PC-9 (cell line): Measurements from ENCODE around the gene ITGBL1. TPM values are rescaled to one million over a fixed set of nuclear protein-coding genes. Genes with fewer than 3 reads are reported as not detected.

ENCODE experiments used
- BruUV-seq: library from RNA; stranded (reverse); fragments of 400-500 nt; replicated peaks from 2 replicates; lab custom pipeline; 2021; lab: Mats Ljungman, UMichigan
- CTCF ChIA-PET: fragments of 300-600 bp; sonication (Branson Sonifier 250); formaldehyde crosslinking; loops from one replicate; lab custom pipeline; 2022; ENCODE audit warnings: antibody characterized with exemption; lab: Charles Lee
- POLR2A ChIA-PET: fragments of 300-600 bp; sonication (Branson Sonifier 250); formaldehyde crosslinking; loops from one replicate; lab custom pipeline; 2022; ENCODE audit warnings: antibody characterized with exemption; ENCODE audit not compliant: unreplicated experiment; lab: Charles Lee
- DNase-seq, 2 experiments: peaks; one replicate each; pipeline versions ENCODE4 v3.0.0 to v3.0.0-alpha.2; 2015 to 2022; ENCODE audit warnings: mixed read lengths in 1 of 2
- H2AFZ ChIP-seq: fragments of 200-600 bp; sonication (generic); 2 replicates; pipeline ENCODE4 v1.8.1; 2017; ENCODE audit warnings: antibody characterized with exemption
- H3F3A ChIP-seq: fragments of 200-600 bp; sonication (generic); 2 replicates; pipeline ENCODE4 v1.8.1; 2017; ENCODE audit warnings: antibody characterized with exemption, mild to moderate bottlenecking, low read depth; ENCODE audit not compliant: insufficient read depth
- H3K27ac ChIP-seq: fragments of 200-600 bp; sonication (generic); 2 replicates; pipeline ENCODE4 v1.6.1; 2016; ENCODE audit warnings: mixed run types
- H3K27me3 ChIP-seq: fragments of 200-600 bp; sonication (generic); 2 replicates; pipeline ENCODE4 v1.6.1; 2016; ENCODE audit warnings: low read depth, mixed run types; ENCODE audit not compliant: insufficient read depth
- H3K36me3 ChIP-seq: fragments of 200-600 bp; sonication (generic); 2 replicates; pipeline ENCODE4 v1.6.1; 2016; ENCODE audit warnings: low read depth, mixed run types
- H3K4me1 ChIP-seq: fragments of 200-600 bp; sonication (generic); replicated peaks from 2 replicates; pipeline ENCODE4 v1.6.1; 2016; ENCODE audit warnings: mixed run types; ENCODE audit not compliant: insufficient read depth
- H3K4me2 ChIP-seq: fragments of 200-600 bp; sonication (generic); 2 replicates; pipeline ENCODE4 v1.6.1; 2017; ENCODE audit warnings: mixed run types
- H3K4me3 ChIP-seq: fragments of 200-600 bp; sonication (generic); 2 replicates; pipeline ENCODE4 v1.6.1; 2016; ENCODE audit warnings: mixed run types
- H3K79me2 ChIP-seq: fragments of 200-600 bp; sonication (generic); 2 replicates; pipeline ENCODE4 v1.6.1; 2017; ENCODE audit warnings: low read depth, mixed run types
- H3K9me2 ChIP-seq: fragments of 200-600 bp; sonication (generic); 2 replicates; pipeline ENCODE4 v1.8.1; 2017; ENCODE audit warnings: mild to moderate bottlenecking; ENCODE audit not compliant: insufficient read depth
- H3K9me3 ChIP-seq: fragments of 200-600 bp; sonication (generic); 2 replicates; pipeline ENCODE4 v1.8.1; 2016; ENCODE audit warnings: low read depth; ENCODE audit not compliant: insufficient read depth
- H4K20me1 ChIP-seq: fragments of 200-600 bp; sonication (generic); 2 replicates; pipeline ENCODE4 v1.8.1; 2017; ENCODE audit not compliant: insufficient read depth
- EZH2 ChIP-seq: fragments of 200-600 bp; sonication (generic); IDR thresholded peaks from 2 replicates; pipeline ENCODE4 v1.8.0; 2017; ENCODE audit warnings: antibody characterized with exemption, low read depth
- intact Hi-C: fragments of 100-400 bp; cut with micrococcal nuclease; formaldehyde crosslinking; loops from one replicate; pipeline ENCODE4 v1.10.0; 2022; ENCODE audit not compliant: unreplicated experiment
- total RNA-seq: library from RNA; stranded (reverse); gene quantifications from 2 replicates; pipeline ENCODE4 v1.2.3, GENCODE V29; 2021
- TF ChIP-seq, protein P1 (sequence below): fragments of 200-600 bp; sonication (generic); conservative IDR thresholded peaks from 2 replicates; pipeline ENCODE4 v1.6.1; 2017; ENCODE audit warnings: mixed run types, antibody characterized with exemption, mild to moderate bottlenecking, moderate library complexity

Gene ITGBL1
- total RNA-seq, 1 experiment from 2014 or later = 52.5 TPM

DNA sequence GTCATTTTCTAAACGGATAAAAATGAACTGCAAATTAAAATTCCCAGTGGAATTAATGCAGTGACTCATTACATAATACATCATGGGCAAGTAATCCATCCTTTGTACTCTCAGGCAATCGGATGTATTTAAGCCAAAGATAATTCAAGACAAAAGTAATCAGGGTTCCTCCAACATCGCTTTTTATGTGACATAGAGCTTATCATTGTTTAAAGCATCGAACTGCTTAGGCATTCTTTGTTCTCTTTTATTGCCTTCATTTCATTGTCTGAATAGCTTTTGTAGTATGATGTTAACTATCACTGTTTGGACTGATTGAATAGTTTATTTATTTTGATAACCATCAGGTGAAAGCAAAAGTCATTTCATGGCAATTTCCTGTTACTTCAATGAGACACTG, 209.4 kb downstream of the ITGBL1 start:
- no peak overlapping the region for H3K27ac ChIP-seq
- H4K20me1 ChIP-seq = no peaks in the 10 kb centered on the region
- no peak for TF ChIP-seq EZH2
- TF ChIP-seq, protein P1, sequence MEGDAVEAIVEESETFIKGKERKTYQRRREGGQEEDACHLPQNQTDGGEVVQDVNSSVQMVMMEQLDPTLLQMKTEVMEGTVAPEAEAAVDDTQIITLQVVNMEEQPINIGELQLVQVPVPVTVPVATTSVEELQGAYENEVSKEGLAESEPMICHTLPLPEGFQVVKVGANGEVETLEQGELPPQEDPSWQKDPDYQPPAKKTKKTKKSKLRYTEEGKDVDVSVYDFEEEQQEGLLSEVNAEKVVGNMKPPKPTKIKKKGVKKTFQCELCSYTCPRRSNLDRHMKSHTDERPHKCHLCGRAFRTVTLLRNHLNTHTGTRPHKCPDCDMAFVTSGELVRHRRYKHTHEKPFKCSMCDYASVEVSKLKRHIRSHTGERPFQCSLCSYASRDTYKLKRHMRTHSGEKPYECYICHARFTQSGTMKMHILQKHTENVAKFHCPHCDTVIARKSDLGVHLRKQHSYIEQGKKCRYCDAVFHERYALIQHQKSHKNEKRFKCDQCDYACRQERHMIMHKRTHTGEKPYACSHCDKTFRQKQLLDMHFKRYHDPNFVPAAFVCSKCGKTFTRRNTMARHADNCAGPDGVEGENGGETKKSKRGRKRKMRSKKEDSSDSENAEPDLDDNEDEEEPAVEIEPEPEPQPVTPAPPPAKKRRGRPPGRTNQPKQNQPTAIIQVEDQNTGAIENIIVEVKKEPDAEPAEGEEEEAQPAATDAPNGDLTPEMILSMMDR = no peak
- H2AFZ ChIP-seq = no peak overlapping the region
- H3K9me2 ChIP-seq = no peaks in the 10 kb centered on the region
- intact Hi-C loops = no loop called here
- no peak overlapping the region for H3K4me3 ChIP-seq
- H3K9me3 ChIP-seq = no peaks in the 10 kb centered on the region
- 0 out of 2 replicates have a peak, but pooled peaks cover 3% of the 10 kb centered on the region for H3K36me3 ChIP-seq
- no peaks in the 10 kb centered on the region for H3K4me1 ChIP-seq
- DNase-seq = no peak
- H3K79me2 ChIP-seq = no peaks in the 10 kb centered on the region
- no peak overlapping the region for H3K4me2 ChIP-seq
- no peaks in the 10 kb centered on the region for H3F3A ChIP-seq
- BruUV-seq = no TSS peak
- CTCF ChIA-PET = no interaction called here
- H3K27me3 ChIP-seq = no peaks in the 10 kb centered on the region
- POLR2A ChIA-PET = no interaction called here

DNA sequence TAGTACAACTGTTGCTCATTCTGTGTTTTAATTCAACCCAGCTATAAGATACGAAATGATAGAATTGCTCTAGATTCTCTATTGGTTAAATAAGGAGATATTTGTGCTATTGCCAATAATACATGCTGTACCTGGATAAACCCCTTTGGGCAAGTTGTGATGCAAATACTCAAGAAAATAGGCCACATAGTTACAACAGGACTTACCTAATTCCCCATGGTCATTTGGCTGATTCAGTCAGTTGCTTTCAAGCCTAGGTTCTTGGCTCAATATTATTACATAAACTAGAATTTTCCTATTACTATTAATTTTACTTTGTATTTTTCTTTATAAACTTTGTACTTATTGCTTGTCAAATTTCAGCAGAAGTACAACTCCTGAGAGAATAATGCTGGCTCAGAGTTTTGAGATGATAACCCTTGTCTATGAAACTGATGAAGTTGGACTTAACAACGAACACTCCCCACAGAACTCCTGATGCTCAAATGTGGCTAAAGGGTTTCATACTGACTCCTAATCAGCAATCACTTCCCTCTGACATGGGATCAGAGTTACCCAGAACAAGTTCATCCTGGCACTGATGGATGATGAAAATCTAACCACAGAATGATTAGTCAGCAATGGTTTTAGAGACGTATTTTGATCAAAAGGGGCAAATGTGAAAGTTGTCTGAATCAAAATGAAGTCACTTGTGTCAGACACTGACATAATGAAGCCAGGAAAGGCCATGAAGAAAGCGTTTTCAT, 221.1 kb downstream of the ITGBL1 start:
- POLR2A ChIA-PET = no interaction called here
- H3K27me3 ChIP-seq = no peaks in the 10 kb centered on the region
- no peaks in the 10 kb centered on the region for H3F3A ChIP-seq
- no peaks in the 10 kb centered on the region; the same call in 1 of the 2 replicates for H3K9me2 ChIP-seq
- TF ChIP-seq EZH2 = no peak
- TF ChIP-seq, protein P1 = no peak
- DNase-seq = peak in 1 of 2 experiments; percentile 13
- CTCF ChIA-PET = no interaction called here
- intact Hi-C loops = no loop called here
- no peak overlapping the region for H3K4me3 ChIP-seq
- H3K79me2 ChIP-seq = no peaks in the 10 kb centered on the region
- no peaks in the 10 kb centered on the region for H3K4me1 ChIP-seq
- no TSS peak for BruUV-seq
- no peaks in the 10 kb centered on the region for H3K36me3 ChIP-seq
- H3K9me3 ChIP-seq = no peaks in the 10 kb centered on the region
- no peak overlapping the region for H3K27ac ChIP-seq
- H2AFZ ChIP-seq = no peak overlapping the region
- H4K20me1 ChIP-seq = no peaks in the 10 kb centered on the region
- H3K4me2 ChIP-seq = no peak overlapping the region

DNA sequence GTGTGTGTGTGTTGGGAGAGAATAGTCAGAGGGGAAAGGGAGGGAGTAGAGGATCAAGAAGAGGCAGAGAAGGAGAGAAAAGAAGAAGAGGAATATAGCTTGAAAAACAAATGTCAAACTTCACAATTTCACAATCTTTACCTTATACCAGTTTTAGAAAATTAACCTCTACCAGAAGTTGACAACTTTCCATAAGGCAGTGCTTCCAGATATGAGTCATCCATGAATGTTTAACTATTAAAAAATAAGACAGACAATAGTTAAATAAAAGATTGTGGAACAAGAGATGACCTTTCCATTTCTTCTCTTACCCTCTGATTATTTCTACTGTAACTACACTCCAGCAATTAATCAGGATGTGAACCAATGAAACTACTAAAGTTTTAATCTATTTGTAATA, 229.4 kb downstream of the ITGBL1 start:
- peak in 1 of 2 experiments; percentile 34 for DNase-seq
- Histone ChIP-seq H3K4me1 (peaks cover 12% of the 10 kb centered on the region), H3K27ac (no peak overlapping the region), H3K27me3 (no peaks in the 10 kb centered on the region), H3F3A (peaks cover 4% of the 10 kb centered on the region; the same call in 1 of the 2 replicates), H3K9me2 (no peaks in the 10 kb centered on the region; the same call in 1 of the 2 replicates), H3K79me2 (peaks cover 12% of the 10 kb centered on the region; the same call in 1 of the 2 replicates), H3K4me3 (no peak overlapping the region), H4K20me1 (no peaks in the 10 kb centered on the region; the same call in none of the 2 replicates), H3K36me3 (no peaks in the 10 kb centered on the region), H2AFZ (no peak overlapping the region), H3K4me2 (no peak overlapping the region), H3K9me3 (no peaks in the 10 kb centered on the region)
- ChIA-PET CTCF (no interaction called here), POLR2A (no interaction called here)
- no TSS peak for BruUV-seq
- TF ChIP-seq, protein P1 = no peak
- TF ChIP-seq EZH2 = no peak
- intact Hi-C loops = no loop called here
